HCT116 (cell line): ENCODE results near the gene BCAS4. TPM values are rescaled to one million over a fixed set of nuclear protein-coding genes. Genes with fewer than 3 reads are reported as not detected.

Experiments used
- ATAC-seq: fragments of 200-7000 bp; cut with Tn5 transposase; 2 replicates; pipeline ENCODE4 v1.9.1; 2020; ENCODE audit warnings: mild to moderate bottlenecking, moderate library complexity
- BruUV-seq: library from RNA; stranded (reverse); fragments of 400-500 nt; replicated peaks from 2 replicates; lab custom pipeline; 2021; lab: Mats Ljungman, UMichigan
- CTCF ChIA-PET: fragments of 300-600 bp; sonication (Branson Sonifier 250); formaldehyde crosslinking; loops from one replicate; lab custom pipeline; 2021; ENCODE audit warnings: antibody characterized with exemption; lab: Charles Lee
- POLR2A ChIA-PET: fragments of 300-600, 350-600 bp; sonication (Branson Sonifier 250); formaldehyde crosslinking; loops from one replicate; lab custom pipeline; 2021; ENCODE audit warnings: antibody characterized with exemption; lab: Charles Lee
- RAD21 ChIA-PET, 2 experiments: fragments of 300-600 bp; sonication (Branson Sonifier 250); formaldehyde crosslinking; loops; one replicate each; lab custom pipeline; 2023; ENCODE audit warnings: low total read pairs in 2 of 2; ENCODE audit not compliant: uncharacterized antibody in 2 of 2, unreplicated experiment in 2 of 2, low non-redundant PET in 1 of 2; lab: Charles Lee
- DNase-seq: peaks from one replicate; pipeline ENCODE4 v3.0.0-alpha.2; 2010; ENCODE audit warnings: low read depth, low spot score
- H2AFZ ChIP-seq: fragments of 200-600 bp; shearing (Covaris generic), sonication (generic); 2 replicates; pipeline ENCODE4 v1.6.1; 2017; ENCODE audit warnings: low read depth, mixed run types, mixed read lengths, antibody characterized with exemption, low read length; ENCODE audit not compliant: poor library complexity, severe bottlenecking
- H3K27ac ChIP-seq: 2 replicates; pipeline ENCODE4 v1.5.1; 2012; ENCODE audit warnings: low read depth, low read length
- H3K27me3 ChIP-seq: fragments of 200-600 bp; sonication (generic); 2 replicates; pipeline ENCODE4 v1.6.1; 2016; ENCODE audit warnings: mixed run types, low read length, mixed read lengths; ENCODE audit not compliant: insufficient read depth
- H3K36me3 ChIP-seq, 2 experiments: fragments of 200-500 bp in 1 of 2; fragments of 200-600 bp in 1 of 2; sonication (Bioruptor generic) in 1 of 2; sonication (generic) in 1 of 2; 2 replicates each; pipeline versions ENCODE4 v1.5.1 to v1.6.1; 2014 to 2016; ENCODE audit warnings: low read length in 2 of 2, inconsistent platforms in 1 of 2, mixed read lengths in 1 of 2, mixed run types in 1 of 2; ENCODE audit not compliant: insufficient read depth in 2 of 2, control insufficient read depth in 1 of 2
- H3K4me1 ChIP-seq, 2 experiments: fragments of 200-600 bp in 1 of 2; sonication (generic) in 1 of 2; 2 replicates each; pipeline versions ENCODE4 v1.5.1 to v1.6.1; 2012 to 2017; ENCODE audit warnings: low read length in 2 of 2, inconsistent platforms in 1 of 2, mild to moderate bottlenecking in 1 of 2, mixed read lengths in 1 of 2, mixed run types in 1 of 2, moderate library complexity in 1 of 2; ENCODE audit not compliant: insufficient read depth in 2 of 2, control insufficient read depth in 1 of 2
- H3K4me2 ChIP-seq: fragments of 200-600 bp; sonication (generic); 2 replicates; pipeline ENCODE4 v1.6.1; 2017; ENCODE audit warnings: mixed run types, low read length, mixed read lengths
- H3K4me3 ChIP-seq, 2 experiments: fragments of 200-600 bp in 1 of 2; sonication (generic) in 1 of 2; replicated peaks in 1 of 2; 2 replicates each; pipeline ENCODE4 v1.5.1; 2011 to 2016; ENCODE audit warnings: low read length in 2 of 2, control low read depth in 1 of 2, low read depth in 1 of 2, mild to moderate bottlenecking in 1 of 2, mixed read lengths in 1 of 2, mixed run types in 1 of 2
- H3K79me2 ChIP-seq: fragments of 200-600 bp; sonication (generic); 2 replicates; pipeline ENCODE4 v1.6.1; 2017; ENCODE audit warnings: mild to moderate bottlenecking, mixed run types, low read length, moderate library complexity, mixed read lengths; ENCODE audit not compliant: insufficient read depth
- H3K9ac ChIP-seq: fragments of 200-600 bp; sonication (generic); 2 replicates; pipeline ENCODE4 v1.6.1; 2016; ENCODE audit warnings: low read length, mixed read lengths
- H3K9me2 ChIP-seq: fragments of 200-600 bp; sonication (generic), shearing (Covaris generic); 2 replicates; pipeline ENCODE4 v1.6.1; 2017; ENCODE audit warnings: mixed run types, mild to moderate bottlenecking, moderate library complexity; ENCODE audit not compliant: insufficient read depth
- H3K9me3 ChIP-seq, 2 experiments: fragments of 200-500 bp in 1 of 2; fragments of 200-600 bp in 1 of 2; sonication (Bioruptor generic) in 1 of 2; sonication (generic) in 1 of 2; 2 replicates each; pipeline ENCODE4 v1.6.1; 2014 to 2017; ENCODE audit warnings: low read length in 2 of 2, mixed read lengths in 2 of 2, inconsistent platforms in 1 of 2, low read depth in 1 of 2, mild to moderate bottlenecking in 1 of 2, mixed run types in 1 of 2, moderate library complexity in 1 of 2; ENCODE audit not compliant: control insufficient read depth in 1 of 2, insufficient read depth in 1 of 2
- H4K20me1 ChIP-seq: fragments of 200-600 bp; sonication (generic), shearing (Covaris generic); 2 replicates; pipeline ENCODE4 v1.6.1; 2017; ENCODE audit warnings: mixed run types, mild to moderate bottlenecking, moderate library complexity; ENCODE audit not compliant: insufficient read depth
- CBX3 ChIP-seq: IDR thresholded peaks from 2 replicates; pipeline ENCODE4 v1.6.1; 2012; ENCODE audit warnings: low read depth
- CEBPB ChIP-seq: IDR thresholded peaks from 2 replicates; pipeline ENCODE4 v1.6.1; 2012; ENCODE audit warnings: low read depth
- CTCF ChIP-seq, 3 experiments: fragments of 200-600 bp in 1 of 3; sonication (generic) in 1 of 3; IDR thresholded peaks in 2 of 3; conservative IDR thresholded peaks in 1 of 3; 2 replicates each; pipeline ENCODE4 v1.5.1; 2012 to 2017; ENCODE audit warnings: low read depth in 2 of 3, low read length in 2 of 3, antibody characterized with exemption in 1 of 3, borderline replicate concordance in 1 of 3, control low read depth in 1 of 3, mild to moderate bottlenecking in 1 of 3, mixed read lengths in 1 of 3, mixed run types in 1 of 3, moderate library complexity in 1 of 3; ENCODE audit not compliant: insufficient read depth in 1 of 3
- EGR1 ChIP-seq: IDR thresholded peaks from 2 replicates; pipeline ENCODE4 v1.6.1; 2012; ENCODE audit warnings: low read depth
- ELF1 ChIP-seq: IDR thresholded peaks from 2 replicates; pipeline ENCODE4 v1.6.1; 2012; ENCODE audit warnings: low read depth, borderline replicate concordance
- EZH2 ChIP-seq: fragments of 200-600 bp; sonication (generic); IDR thresholded peaks from 2 replicates; pipeline ENCODE4 v1.6.1; 2017; ENCODE audit warnings: antibody characterized with exemption, mixed run types
- EZH2phosphoT487 ChIP-seq: fragments of 200-600 bp; IDR thresholded peaks from 2 replicates; pipeline ENCODE4 v1.6.1; 2018; ENCODE audit warnings: antibody characterized with exemption, borderline replicate concordance
- FOSL1 ChIP-seq: IDR thresholded peaks from 2 replicates; pipeline ENCODE4 v1.6.1; 2012; ENCODE audit warnings: low read depth
- JUND ChIP-seq: IDR thresholded peaks from 2 replicates; pipeline ENCODE4 v1.6.1; 2012
- MAX ChIP-seq: IDR thresholded peaks from 2 replicates; pipeline ENCODE4 v1.6.1; 2012
- POLR2A ChIP-seq: IDR thresholded peaks from 2 replicates; pipeline ENCODE4 v1.7.0; 2011; ENCODE audit warnings: borderline replicate concordance; ENCODE audit not compliant: insufficient read depth, insufficient read length; ENCODE audit errors: extremely low read depth
- POLR2AphosphoS5 ChIP-seq: IDR thresholded peaks from 2 replicates; pipeline ENCODE4 v1.6.1; 2011; ENCODE audit warnings: mild to moderate bottlenecking, low read depth, low read length, moderate library complexity
- SIN3A ChIP-seq: IDR thresholded peaks from 2 replicates; pipeline ENCODE4 v1.6.1; 2012; ENCODE audit warnings: low read depth
- SP1 ChIP-seq: IDR thresholded peaks from 2 replicates; pipeline ENCODE4 v1.6.1; 2012; ENCODE audit warnings: low read depth
- SRF ChIP-seq: IDR thresholded peaks from 2 replicates; pipeline ENCODE4 v1.6.1; 2012; ENCODE audit warnings: low read depth
- TCF7L2 ChIP-seq: IDR thresholded peaks from 2 replicates; pipeline ENCODE4 v1.7.0; 2011; ENCODE audit warnings: borderline replicate concordance, inconsistent platforms; ENCODE audit not compliant: insufficient read depth, insufficient read length; ENCODE audit errors: extremely low read depth
- YY1 ChIP-seq: IDR thresholded peaks from 2 replicates; pipeline ENCODE4 v1.6.1; 2011; ENCODE audit warnings: low read length, low read depth, moderate library complexity, mild to moderate bottlenecking; ENCODE audit not compliant: insufficient replicate concordance; ENCODE audit errors: extremely low read depth
- ZFX ChIP-seq: fragments of 450-650 bp; IDR thresholded peaks from 2 replicates; pipeline ENCODE4 v1.6.1; 2017
- ZNF274 ChIP-seq: fragments of 200-500 bp; sonication (Bioruptor generic); IDR thresholded peaks from 2 replicates; pipeline ENCODE4 v1.6.1; 2014; ENCODE audit warnings: mild to moderate bottlenecking, low read depth, low read length, inconsistent platforms
- intact Hi-C: fragments of 100-400 bp; cut with micrococcal nuclease; formaldehyde crosslinking; loops from 2 replicates; pipeline ENCODE4 v1.10.0; 2022
- total RNA-seq: library from RNA; stranded (reverse); gene quantifications from one replicate; pipeline ENCODE4 v1.2.1, GENCODE V29; 2021; ENCODE audit not compliant: unreplicated experiment
- TF ChIP-seq, protein P1 (sequence below): IDR thresholded peaks from 2 replicates; pipeline ENCODE4 v1.6.1; 2012

BCAS4 gene
- total RNA-seq, 1 experiment from 2014 or later: 18.9 TPM

- TF ChIP-seq YY1 (no peak), SRF (no peak), POLR2A (no peak)
Measured at GRCh38 chr20:50857348-50857747, 62.5 kb downstream of the BCAS4 start (continued).

- Histone ChIP-seq H3K27ac (no peak overlapping the region), H3K9me3 (no peaks in the 10 kb centered on the region), H3K4me1 (peaks cover 22 to 24% of the 10 kb centered on the region in 2 experiments), H3K27me3 (no peaks in the 10 kb centered on the region), H3K4me2 (no peak overlapping the region), H3K4me3 (no peak overlapping the region), H3K79me2 (no peaks in the 10 kb centered on the region), H2AFZ (no peak overlapping the region), H3K9me2 (no peaks in the 10 kb centered on the region), H3K36me3 (no peaks in the 10 kb centered on the region), H3K9ac (no peak overlapping the region), H4K20me1 (no peaks in the 10 kb centered on the region)
- RAD21 ChIA-PET: no interaction called here
- POLR2A ChIA-PET: no interaction called here
- CTCF ChIA-PET: no interaction called here
- ATAC-seq (no peak), DNase-seq (no peak)
- TF ChIP-seq CTCF (IDR thresholded peaks at IDR 0.05 in 2 of 3, conservative IDR thresholded peaks at IDR 0.05 in 1 of 3; ENCODE audit: borderline replicate concordance in 1 of 3, insufficient read depth in 1 of 3, low read depth in 2 of 3, low read length in 2 of 3): no peak
- no peak for TF ChIP-seq ZNF274
- no peak for TF ChIP-seq TCF7L2
- no peak for TF ChIP-seq ELF1
- no peak for TF ChIP-seq MAX
- TF ChIP-seq ZFX: no peak
- no peak for TF ChIP-seq CBX3
- TF ChIP-seq FOSL1: no peak
- TF ChIP-seq, protein P1, sequence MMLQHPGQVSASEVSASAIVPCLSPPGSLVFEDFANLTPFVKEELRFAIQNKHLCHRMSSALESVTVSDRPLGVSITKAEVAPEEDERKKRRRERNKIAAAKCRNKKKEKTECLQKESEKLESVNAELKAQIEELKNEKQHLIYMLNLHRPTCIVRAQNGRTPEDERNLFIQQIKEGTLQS: no peak
- no peak for TF ChIP-seq YY1
- TF ChIP-seq JUND: no peak
- TF ChIP-seq EGR1: no peak
- no peak for TF ChIP-seq POLR2AphosphoS5
- TF ChIP-seq EZH2: no peak
- no peak for TF ChIP-seq EZH2phosphoT487
- no peak for TF ChIP-seq SP1
- no peak for TF ChIP-seq SIN3A
- no peak for TF ChIP-seq CEBPB
- no peak for TF ChIP-seq SRF
- intact Hi-C loops: no loop called here
- no TSS peak for BruUV-seq
Measured at GRCh38 chr20:50858525-50858924, 63.7 kb downstream of the BCAS4 start.
